Pancreas (tissue), 10 donors: ENCODE data around the gene NELL1. TPM values are rescaled to one million over a fixed set of nuclear protein-coding genes. Genes with fewer than 3 reads are reported as not detected.

Experiments
- ATAC-seq, 4 donors: fragments of 200-7000 bp; cut with Tn5 transposase; one replicate each; pipeline versions ENCODE4 v1.8.0 to v1.9.1; 2020; ENCODE audit warnings: mild to moderate bottlenecking in 4 of 4, moderate library complexity in 4 of 4
- DNase-seq, 6 donors: peaks; one replicate each; pipeline ENCODE4 v3.0.0-alpha.2; 2020
- FAIRE-seq: peaks from 2 replicates; lab custom pipeline; 2012; peaks lifted over from hg19 to GRCh38; lab: Jason Lieb, UNC
- H3K27ac ChIP-seq, 4 donors: fragments of 200-600 bp; sonication (generic); 1 replicate in 3 of 4; 2 replicates in 1 of 4; pipeline versions ENCODE4 v1.5.0 to v1.8.0; 2020
- H3K27me3 ChIP-seq, 4 donors: fragments of 200-600 bp; one replicate each; pipeline ENCODE4 v1.8.0; 2021
- H3K36me3 ChIP-seq, 3 donors: fragments of 200-600 bp; sonication (generic) in 1 of 3; one replicate each; pipeline versions ENCODE4 v1.5.0 to v1.8.0; 2020 to 2021
- H3K4me1 ChIP-seq, 3 donors: fragments of 200-600 bp; one replicate each; pipeline ENCODE4 v1.8.0; 2021
- H3K4me3 ChIP-seq, 4 donors: fragments of 200-600 bp; sonication (generic) in 2 of 4; one replicate each; pipeline versions ENCODE4 v1.5.0 to v1.8.0; 2020 to 2021
- H3K9me3 ChIP-seq, 4 donors: fragments of 200-600 bp; one replicate each; pipeline ENCODE4 v1.8.0; 2021
- CTCF ChIP-seq, 4 donors: fragments of 200-600 bp; sonication (generic) in 3 of 4; IDR thresholded peaks; one replicate each; pipeline versions ENCODE4 v1.5.0 to v1.8.0; 2021; ENCODE audit warnings: antibody characterized with exemption in 4 of 4
- WGBS, 2 donors: extraction: QIAGEN DNeasy Blood & Tissue Kit; methylation state at CpG; one replicate each; pipeline ENCODE4 v1.1.7; 2013; 5-methylcytosine and 5-hydroxymethylcytosine counted together
- intact Hi-C, 3 donors: fragments of 100-400 bp; cut with DNase I; formaldehyde crosslinking; loops; one replicate each; pipeline versions ENCODE4 v1.11.1 to v1.14.2; 2022
- polyA plus RNA-seq, 2 donors: library from polyadenylated mRNA; stranded (reverse); fragments of 200-250 nt; gene quantifications; one replicate each; pipeline ENCODE4 v1.2.3, GENCODE V29; 2013
- total RNA-seq, 6 donors: library from RNA; stranded (reverse); fragmentation: NEBNext Ultra II Directional in 4 of 6; extraction: Animal tissue kit (Norgen Biotek cat#: 25700) in 4 of 6; gene quantifications; one replicate each; pipeline versions ENCODE4 v1.2.1 to v1.2.4, GENCODE V29; 2021 to 2023
- donor health status: healthy with polysubstance abuse.
- donor health status: DM: no; HTN: no; CAD: no; lungs with moderate emphysema.
- donor health status: DM: no; HTN: no; CAD: no.
- donor health status: control.
- donor health status: control.
- donor health status: Bipolar disorder and iron deficiency.
- donor health status: DM: yes; HTN: yes; CAD: no.
- donor health status: DM: no; HTN: no; CAD: no.
- donor health status: DM: no; HTN: no; CAD: no.
- donor health status: DM: yes; HTN: yes; CAD: no.

NELL1 gene
- total and polyA plus RNA-seq, 8 donors = not detected

- intact Hi-C loops = no loop called here
- ATAC-seq = no peak
- 5 to 9% methylated on average over 2 of the region's 2 CpGs for WGBS, 2 donors
- Histone ChIP-seq H3K27ac (no peak overlapping the region), H3K36me3 (no peaks in the 10 kb centered on the region), H3K4me1 (no peaks in the 10 kb centered on the region), H3K27me3 (no peaks in the 10 kb centered on the region), H3K4me3 (no peak overlapping the region), H3K9me3 (no peaks in the 10 kb centered on the region)
- FAIRE-seq = no peak
- DNase-seq = no peak
- no peak for TF ChIP-seq CTCF (IDR thresholded peaks at IDR 0.05)
These were observed 615.7 kb downstream of the NELL1 start for GRCh38 chr11:21285104-21285503.

- DNase-seq (no peak), FAIRE-seq (no peak), ATAC-seq (no peak)
- intact Hi-C loops = no loop called here
- H3K9me3 ChIP-seq = no peaks in the 10 kb centered on the region
- no peak for TF ChIP-seq CTCF (IDR thresholded peaks at IDR 0.05)
- H3K4me1 ChIP-seq = no peaks in the 10 kb centered on the region
- no peak overlapping the region for H3K4me3 ChIP-seq
- H3K27me3 ChIP-seq = no peaks in the 10 kb centered on the region
- H3K36me3 ChIP-seq = no peaks in the 10 kb centered on the region
- H3K27ac ChIP-seq = no peak overlapping the region
- WGBS, 2 donors = 47 to 63% methylated on average over 4 of the region's 4 CpGs
These were observed 620.3 kb downstream of the NELL1 start for GRCh38 chr11:21289686-21290085.

- no peak for FAIRE-seq
These were observed 626.1 kb downstream of the NELL1 start for GRCh38 chr11:21295508-21295907.

GRCh38 chr11:21301981-21302380 is 632.6 kb downstream of the NELL1 start:
- H3K9me3 ChIP-seq = no peaks in the 10 kb centered on the region
- 52 to 58% methylated on average over 1 of the region's 1 CpG for WGBS, 2 donors
- no peaks in the 10 kb centered on the region for H3K27me3 ChIP-seq
- TF ChIP-seq CTCF (IDR thresholded peaks at IDR 0.05) = no peak
- no peaks in the 10 kb centered on the region for H3K36me3 ChIP-seq
- FAIRE-seq (no peak), DNase-seq (no peak), ATAC-seq (no peak)
- no peak overlapping the region for H3K27ac ChIP-seq
- intact Hi-C loops = no loop called here
- H3K4me1 ChIP-seq = no peaks in the 10 kb centered on the region
- H3K4me3 ChIP-seq = no peak overlapping the region

More at GRCh38 chr11:21295508-21295907, 626.1 kb downstream of the NELL1 start:
- intact Hi-C loops = no loop called here
- no peak for TF ChIP-seq CTCF (IDR thresholded peaks at IDR 0.05)
- H3K4me1 ChIP-seq = no peaks in the 10 kb centered on the region
- no peak overlapping the region for H3K4me3 ChIP-seq
- H3K27me3 ChIP-seq = no peaks in the 10 kb centered on the region
- no peak overlapping the region for H3K27ac ChIP-seq
- no peaks in the 10 kb centered on the region for H3K36me3 ChIP-seq
- WGBS, 2 donors = 76 to 85% methylated on average over 2 of the region's 2 CpGs
- no peaks in the 10 kb centered on the region for H3K9me3 ChIP-seq
- no peak for ATAC-seq
- no peak for DNase-seq

GRCh38 chr11:21306739-21307358 is 637.5 kb downstream of the NELL1 start:
- Histone ChIP-seq H3K27ac (no peak overlapping the region), H3K9me3 (no peaks in the 10 kb centered on the region), H3K27me3 (no peaks in the 10 kb centered on the region), H3K36me3 (no peaks in the 10 kb centered on the region), H3K4me3 (no peak overlapping the region), H3K4me1 (no peaks in the 10 kb centered on the region)
- DNase-seq (no peak), FAIRE-seq (no peak), ATAC-seq (no peak)
- intact Hi-C loops = no loop called here
- no peak for TF ChIP-seq CTCF (IDR thresholded peaks at IDR 0.05)
- WGBS, 2 donors = 41 to 44% methylated on average over 4 of the region's 4 CpGs
